Uterus (tissue), 4 donors: ENCODE measurements around the gene PRELP. TPM values are rescaled to one million over a fixed set of nuclear protein-coding genes. Genes with fewer than 3 reads are reported as not detected.

ENCODE experiments used
- DNase-seq, 2 donors: peaks; one replicate each; pipeline ENCODE4 v3.0.0-alpha.2; 2019 to 2020
- H3K27ac ChIP-seq, 2 donors: fragments of 200-600 bp; sonication (generic); 1 replicate in 1 of 2; 2 replicates in 1 of 2; pipeline ENCODE4 v1.5.1; 2016 to 2018
- H3K27me3 ChIP-seq, 2 donors: fragments of 200-600 bp; sonication (generic); one replicate each; pipeline ENCODE4 v1.5.1; 2018 to 2019; ENCODE audit warnings: control low read depth in 1 of 2
- H3K36me3 ChIP-seq, 2 donors: fragments of 200-600 bp; sonication (generic); one replicate each; pipeline ENCODE4 v1.5.1; 2019; ENCODE audit warnings: control low read depth in 1 of 2
- H3K4me1 ChIP-seq, 2 donors: fragments of 200-600 bp; sonication (generic); one replicate each; pipeline ENCODE4 v1.5.1; 2018 to 2019; ENCODE audit warnings: control low read depth in 1 of 2
- H3K4me3 ChIP-seq, 2 donors: fragments of 200-600 bp; sonication (generic); 1 replicate in 1 of 2; 2 replicates in 1 of 2; pipeline ENCODE4 v1.5.1; 2018 to 2019; ENCODE audit warnings: mild to moderate bottlenecking in 1 of 2
- H3K9me3 ChIP-seq, 2 donors: fragments of 200-600 bp; sonication (generic); one replicate each; pipeline ENCODE4 v1.5.1; 2019; ENCODE audit warnings: control low read depth in 1 of 2
- CTCF ChIP-seq, 4 experiments: fragments of 200-600 bp in 2 of 4; fragments of 450-650 bp in 2 of 4; sonication (generic) in 2 of 4; IDR thresholded peaks; one replicate each; pipeline ENCODE4 v1.5.1; 2016 to 2019; ENCODE audit warnings: antibody characterized with exemption in 4 of 4, mild to moderate bottlenecking in 2 of 4, moderate library complexity in 1 of 4
- POLR2A ChIP-seq, 2 donors: fragments of 450-650 bp; IDR thresholded peaks; one replicate each; pipeline ENCODE4 v1.6.1; 2016; ENCODE audit warnings: antibody characterized with exemption in 2 of 2, mild to moderate bottlenecking in 1 of 2, moderate library complexity in 1 of 2
- intact Hi-C: fragments of 100-400 bp; cut with DNase I; formaldehyde crosslinking; loops from one replicate; pipeline ENCODE4 v1.15.1; 2023; ENCODE audit warnings: low total_unique reads
- total RNA-seq, 4 donors: library from RNA; depleted of rRNA in 3 of 4; stranded (reverse); fragments of >200 nt in 3 of 4; gene quantifications; one replicate each; pipeline versions ENCODE4 v1.1.0 to v1.2.4, GENCODE V29; 2014 to 2023
- donor health status: DM: yes; HTN: yes; CAD: no.

The PRELP gene
- total RNA-seq, 4 donors from 2014 or later = 6.2 to 117 (median 56.6) TPM

- no peaks in the 10 kb centered on the region for H3K36me3 ChIP-seq
- peak overlapping the region; percentile 90 to 91 for H3K27ac ChIP-seq
- TF ChIP-seq POLR2A (IDR thresholded peaks at IDR 0.05) (no peak), CTCF (IDR thresholded peaks at IDR 0.05) (no peak)
- no peaks in the 10 kb centered on the region for H3K9me3 ChIP-seq
- peak in 1 of 2 donors; percentile 54 for DNase-seq
- intact Hi-C loops = loop anchor here (5.0 kb wide), 2 partner anchors 44 to 214 kb away; no protein-coding TSS in a partner anchor
- no peak overlapping the region for H3K4me3 ChIP-seq
- peaks cover 0 to 10% of the 10 kb centered on the region in 2 donors for H3K4me1 ChIP-seq
- H3K27me3 ChIP-seq = no peaks in the 10 kb centered on the region
Observed at GRCh38 chr1:203486618-203487370, 11.2 kb downstream of the PRELP start.

GRCh38 chr1:203488539-203488938, 12.9 kb downstream of the PRELP start:
- H3K9me3 ChIP-seq = no peaks in the 10 kb centered on the region
- no peak overlapping the region for H3K4me3 ChIP-seq
- intact Hi-C loops = loop anchor here (5.0 kb wide), 2 partner anchors 46 to 216 kb away; no protein-coding TSS in a partner anchor
- peak in 1 of 2 donors; percentile 48 for DNase-seq
- no peaks in the 10 kb centered on the region for H3K27me3 ChIP-seq
- no peak for TF ChIP-seq POLR2A (IDR thresholded peaks at IDR 0.05)
- TF ChIP-seq CTCF (IDR thresholded peaks at IDR 0.05) = no peak
- peak overlapping the region; percentile 90 to 91 for H3K27ac ChIP-seq
- no peaks in the 10 kb centered on the region for H3K36me3 ChIP-seq
- H3K4me1 ChIP-seq = peaks cover 0 to 5% of the 10 kb centered on the region in 2 donors

- Histone ChIP-seq H3K27ac (peak overlapping the region in 1 of 2 donors; percentile 59), H3K4me1 (peaks cover 0 to 5% of the 10 kb centered on the region in 2 donors), H3K4me3 (no peak overlapping the region), H3K27me3 (no peaks in the 10 kb centered on the region), H3K9me3 (no peaks in the 10 kb centered on the region), H3K36me3 (no peaks in the 10 kb centered on the region)
- no peak for DNase-seq
- no peak for TF ChIP-seq CTCF (IDR thresholded peaks at IDR 0.05)
- no peak for TF ChIP-seq POLR2A (IDR thresholded peaks at IDR 0.05)
- intact Hi-C loops = no loop called here
Observed at GRCh38 chr1:203490607-203491006, 15.0 kb downstream of the PRELP start.

GRCh38 chr1:203491664-203492063, 16.1 kb downstream of the PRELP start:
- Histone ChIP-seq H3K4me3 (no peak overlapping the region), H3K27ac (peak overlapping the region in 1 of 2 donors; percentile 59), H3K9me3 (no peaks in the 10 kb centered on the region), H3K36me3 (no peaks in the 10 kb centered on the region), H3K27me3 (no peaks in the 10 kb centered on the region), H3K4me1 (peaks cover 0 to 4% of the 10 kb centered on the region in 2 donors)
- DNase-seq = no peak
- TF ChIP-seq CTCF (IDR thresholded peaks at IDR 0.05) = no peak
- TF ChIP-seq POLR2A (IDR thresholded peaks at IDR 0.05) = no peak
- intact Hi-C loops = no loop called here

- Histone ChIP-seq H3K27ac (peak overlapping the region in 1 of 2 donors; percentile 59), H3K4me1 (no peaks in the 10 kb centered on the region), H3K4me3 (no peak overlapping the region), H3K27me3 (no peaks in the 10 kb centered on the region), H3K9me3 (no peaks in the 10 kb centered on the region), H3K36me3 (no peaks in the 10 kb centered on the region)
- DNase-seq = no peak
- intact Hi-C loops = no loop called here
- TF ChIP-seq POLR2A (IDR thresholded peaks at IDR 0.05) = no peak
- TF ChIP-seq CTCF (IDR thresholded peaks at IDR 0.05) = no peak
Observed at GRCh38 chr1:203492082-203492747, 16.6 kb downstream of the PRELP start.
